SJCRH30 (cell line): Measurements from ENCODE around the gene NOM1. TPM values are rescaled to one million over a fixed set of nuclear protein-coding genes. Genes with fewer than 3 reads are reported as not detected.
"Not testable (repeated sequence)": the region's sequence is repeated elsewhere in the genome, so short reads cannot be mapped to it uniquely, and the experiment has no call there.

ENCODE experiments used
- DNase-seq, 2 experiments: peaks; one replicate each; pipeline ENCODE4 v3.0.0-alpha.2; 2015 to 2020
- H3K27ac ChIP-seq: fragments of 250-450 bp; sonication (Bioruptor Pico); 2 replicates; pipeline ENCODE4 v1.5.1; 2020; ENCODE audit warnings: mild to moderate bottlenecking, moderate library complexity
- H3K27me3 ChIP-seq: fragments of 250-450 bp; sonication (Bioruptor Pico); 2 replicates; pipeline ENCODE4 v1.5.1; 2020; ENCODE audit warnings: mild to moderate bottlenecking, moderate library complexity
- H3K36me3 ChIP-seq: fragments of 250-450 bp; sonication (Bioruptor Pico); 2 replicates; pipeline ENCODE4 v1.5.1; 2020; ENCODE audit warnings: mild to moderate bottlenecking, moderate library complexity
- H3K4me1 ChIP-seq: fragments of 250-450 bp; sonication (Bioruptor Pico); 2 replicates; pipeline ENCODE4 v1.5.1; 2020; ENCODE audit warnings: mild to moderate bottlenecking, moderate library complexity
- H3K4me3 ChIP-seq: fragments of 250-450 bp; sonication (Bioruptor Pico); 2 replicates; pipeline ENCODE4 v1.5.1; 2020; ENCODE audit warnings: mild to moderate bottlenecking, moderate library complexity
- H3K9me3 ChIP-seq: fragments of 250-450 bp; sonication (Bioruptor Pico); replicated peaks from 2 replicates; pipeline ENCODE4 v1.5.1; 2020; ENCODE audit warnings: mild to moderate bottlenecking, moderate library complexity
- total RNA-seq: library from RNA; depleted of rRNA; stranded (reverse); fragments of >200 nt; shearing (Covaris generic); gene quantifications from 2 replicates; pipeline ENCODE4 v1.2.3, GENCODE V29; 2014; rRNA removed

NOM1 gene
- total RNA-seq, result 25.4 and 29.9 TPM in 2 replicates

GRCh38 chr7:156949541-156950380 lies at the start of gene NOM1:
Gene NOM1, plus strand, starts transcription at chr7:156949712. Its CDS starts 26 bp downstream, at chr7:156949738.
- H3K9me3 ChIP-seq, result no peaks in the 10 kb centered on the region
- peaks cover 28% of the 10 kb centered on the region for H3K36me3 ChIP-seq
- H3K27me3 ChIP-seq, result no peaks in the 10 kb centered on the region
- peaks cover 4% of the 10 kb centered on the region for H3K4me1 ChIP-seq
- DNase-seq, result peak; percentile 89 to 91
- H3K4me3 ChIP-seq, result peak within 1 kb of the TSS; percentile 98
- peak within 1 kb of the TSS; percentile 78 for H3K27ac ChIP-seq

GRCh38 chr7:156900093-156900492 lies 49.4 kb upstream of the NOM1 start:
- not testable (repeated sequence) for H3K9me3 ChIP-seq, H3K4me3 ChIP-seq, H3K36me3 ChIP-seq, DNase-seq, H3K27ac ChIP-seq, H3K4me1 ChIP-seq, H3K27me3 ChIP-seq

- Histone ChIP-seq H3K4me3 (no peak overlapping the region), H3K27ac (no peak overlapping the region), H3K27me3 (no peaks in the 10 kb centered on the region), H3K36me3 (no peaks in the 10 kb centered on the region), H3K4me1 (no peaks in the 10 kb centered on the region), H3K9me3 (no peaks in the 10 kb centered on the region; the same call in 1 of the 2 replicates)
- peak in 1 of 2 experiments; percentile 26 for DNase-seq
Observed at GRCh38 chr7:156903232-156903909, 46.1 kb upstream of the NOM1 start.

GRCh38 chr7:156906200-156906649 lies 43.3 kb upstream of the NOM1 start:
- Histone ChIP-seq H3K36me3 (no peaks in the 10 kb centered on the region), H3K4me1 (no peaks in the 10 kb centered on the region), H3K4me3 (no peak overlapping the region), H3K27ac (no peak overlapping the region), H3K9me3 (0 out of 2 replicates have a peak, but pooled peaks cover 3% of the 10 kb centered on the region), H3K27me3 (no peaks in the 10 kb centered on the region)
- DNase-seq, result no peak

GRCh38 chr7:156907656-156908055 lies 41.9 kb upstream of the NOM1 start:
- H3K27ac ChIP-seq, result no peak overlapping the region
- H3K4me3 ChIP-seq, result no peak overlapping the region
- H3K9me3 ChIP-seq, result 0 out of 2 replicates have a peak, but pooled peaks cover 3% of the 10 kb centered on the region
- H3K27me3 ChIP-seq, result no peaks in the 10 kb centered on the region
- H3K4me1 ChIP-seq, result no peaks in the 10 kb centered on the region
- DNase-seq, result no peak
- no peaks in the 10 kb centered on the region for H3K36me3 ChIP-seq

- not testable (repeated sequence) for H3K36me3 ChIP-seq, H3K9me3 ChIP-seq, DNase-seq, H3K27me3 ChIP-seq, H3K4me1 ChIP-seq, H3K27ac ChIP-seq, H3K4me3 ChIP-seq
Observed at GRCh38 chr7:156909574-156910252, 39.8 kb upstream of the NOM1 start.

- Histone ChIP-seq H3K4me1 (no peaks in the 10 kb centered on the region; the same call in 1 of the 2 replicates), H3K4me3 (no peak overlapping the region), H3K27ac (no peak overlapping the region), H3K27me3 (no peaks in the 10 kb centered on the region; the same call in 1 of the 2 replicates), H3K9me3 (peaks cover 5% of the 10 kb centered on the region; the same call in 1 of the 2 replicates), H3K36me3 (no peaks in the 10 kb centered on the region)
- no peak for DNase-seq
Observed at GRCh38 chr7:156918635-156919034, 30.9 kb upstream of the NOM1 start.

GRCh38 chr7:156919132-156919713 lies 30.3 kb upstream of the NOM1 start:
- DNase-seq, result no peak
- Histone ChIP-seq H3K4me1 (no peaks in the 10 kb centered on the region; the same call in 1 of the 2 replicates), H3K27me3 (no peaks in the 10 kb centered on the region; the same call in 1 of the 2 replicates), H3K36me3 (no peaks in the 10 kb centered on the region), H3K4me3 (no peak overlapping the region), H3K9me3 (peaks cover 5% of the 10 kb centered on the region; the same call in 1 of the 2 replicates), H3K27ac (no peak overlapping the region)

GRCh38 chr7:156920076-156920475 lies 29.4 kb upstream of the NOM1 start:
- H3K27ac ChIP-seq, result no peak overlapping the region
- no peak overlapping the region for H3K4me3 ChIP-seq
- no peaks in the 10 kb centered on the region; the same call in 1 of the 2 replicates for H3K4me1 ChIP-seq
- H3K27me3 ChIP-seq, result no peaks in the 10 kb centered on the region; the same call in 1 of the 2 replicates
- no peaks in the 10 kb centered on the region for H3K36me3 ChIP-seq
- H3K9me3 ChIP-seq, result peaks cover 5% of the 10 kb centered on the region; the same call in 1 of the 2 replicates
- DNase-seq, result no peak

GRCh38 chr7:156920487-156921373 lies 28.8 kb upstream of the NOM1 start:
- DNase-seq, H3K9me3 ChIP-seq, H3K4me1 ChIP-seq, H3K27ac ChIP-seq, H3K36me3 ChIP-seq, H3K4me3 ChIP-seq, H3K27me3 ChIP-seq: not testable (repeated sequence)

GRCh38 chr7:156922304-156922703 lies 27.2 kb upstream of the NOM1 start:
- not testable (repeated sequence) for H3K36me3 ChIP-seq, H3K27me3 ChIP-seq, H3K4me3 ChIP-seq, H3K4me1 ChIP-seq, H3K27ac ChIP-seq, H3K9me3 ChIP-seq, DNase-seq

- H3K36me3 ChIP-seq, DNase-seq, H3K9me3 ChIP-seq, H3K4me1 ChIP-seq, H3K27ac ChIP-seq, H3K4me3 ChIP-seq, H3K27me3 ChIP-seq: not testable (repeated sequence)
Observed at GRCh38 chr7:156925821-156926220, 23.7 kb upstream of the NOM1 start.

GRCh38 chr7:156927571-156928405 lies 21.7 kb upstream of the NOM1 start:
- Histone ChIP-seq H3K9me3 (no peaks in the 10 kb centered on the region), H3K4me1 (no peaks in the 10 kb centered on the region; the same call in 1 of the 2 replicates), H3K4me3 (no peak overlapping the region), H3K36me3 (no peaks in the 10 kb centered on the region), H3K27ac (no peak overlapping the region), H3K27me3 (0 out of 2 replicates have a peak, but pooled peaks cover 3% of the 10 kb centered on the region)
- DNase-seq, result no peak
